Effector CD8-positive, alpha-beta T cell (primary cell): ENCODE results near the gene BANP.
"Not testable (repeated sequence)": the region's sequence is repeated elsewhere in the genome, so short reads cannot be mapped to it uniquely, and the experiment has no call there.

Source experiments
- DNase-seq: peaks from one replicate; lab custom pipeline; 2025; lab: John Stamatoyannopoulos, UW

The BANP gene

GRCh38 chr16:88047462-88047861 lies 96.2 kb downstream of the BANP start:
- no peak for DNase-seq

- no peak for DNase-seq
Observed at GRCh38 chr16:88048985-88049384, 97.8 kb downstream of the BANP start.

GRCh38 chr16:88049561-88050545 lies 98.6 kb downstream of the BANP start:
- DNase-seq = no peak

GRCh38 chr16:88050952-88051660 lies 99.9 kb downstream of the BANP start:
- no peak for DNase-seq

GRCh38 chr16:88052661-88053060 lies 101.4 kb downstream of the BANP start:
- DNase-seq = no peak

GRCh38 chr16:88053479-88053878 lies 102.2 kb downstream of the BANP start:
- DNase-seq = not testable (repeated sequence)

- DNase-seq = no peak
Observed at GRCh38 chr16:88055356-88055755, 104.1 kb downstream of the BANP start.

GRCh38 chr16:88056212-88056611 lies 105.0 kb downstream of the BANP start:
- no peak for DNase-seq

- DNase-seq = no peak
Observed at GRCh38 chr16:88057656-88058055, 106.4 kb downstream of the BANP start.

GRCh38 chr16:88058136-88058535 lies 106.9 kb downstream of the BANP start:
- no peak for DNase-seq

- DNase-seq = no peak
Observed at GRCh38 chr16:88058817-88059216, 107.6 kb downstream of the BANP start.

- no peak for DNase-seq
Observed at GRCh38 chr16:88059701-88060386, 108.6 kb downstream of the BANP start.

- no peak for DNase-seq
Observed at GRCh38 chr16:88060524-88061219, 109.4 kb downstream of the BANP start.

- no peak for DNase-seq
Observed at GRCh38 chr16:88061346-88062110, 110.3 kb downstream of the BANP start.

GRCh38 chr16:88062341-88063210 lies 111.3 kb downstream of the BANP start:
- DNase-seq = no peak

- DNase-seq = no peak
Observed at GRCh38 chr16:88063211-88063773, 112.1 kb downstream of the BANP start.

GRCh38 chr16:88064011-88064888 lies 113.0 kb downstream of the BANP start:
- no peak for DNase-seq

GRCh38 chr16:88064889-88065746 lies 113.9 kb downstream of the BANP start:
- DNase-seq = no peak
